NCI-H774 (cell line): Measurements from ENCODE around the gene CABP5.

Experiments
- DNase-seq: peaks from one replicate; lab custom pipeline; 2025; lab: John Stamatoyannopoulos, UW

The CABP5 gene

DNA sequence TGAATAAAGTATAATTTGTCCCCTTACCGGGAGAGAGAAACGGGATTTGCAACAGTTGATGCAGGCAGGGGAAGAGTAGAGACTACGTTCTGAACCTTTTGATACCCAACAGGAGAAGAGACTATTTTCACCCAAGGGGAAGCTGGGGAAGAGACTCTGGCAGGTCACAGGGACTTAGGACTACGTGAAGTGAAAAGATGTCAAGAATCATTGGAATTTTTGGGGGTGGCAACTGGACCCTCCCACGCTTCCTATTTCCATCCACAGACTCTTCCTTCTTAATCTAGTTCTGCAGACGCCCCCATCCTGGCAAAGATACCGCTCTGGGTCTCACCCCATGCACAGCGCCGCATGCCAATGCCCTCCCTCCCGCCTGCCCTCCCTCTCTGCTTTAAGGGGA lies 13.8 kb downstream of the CABP5 start:
- no peak for DNase-seq

DNA sequence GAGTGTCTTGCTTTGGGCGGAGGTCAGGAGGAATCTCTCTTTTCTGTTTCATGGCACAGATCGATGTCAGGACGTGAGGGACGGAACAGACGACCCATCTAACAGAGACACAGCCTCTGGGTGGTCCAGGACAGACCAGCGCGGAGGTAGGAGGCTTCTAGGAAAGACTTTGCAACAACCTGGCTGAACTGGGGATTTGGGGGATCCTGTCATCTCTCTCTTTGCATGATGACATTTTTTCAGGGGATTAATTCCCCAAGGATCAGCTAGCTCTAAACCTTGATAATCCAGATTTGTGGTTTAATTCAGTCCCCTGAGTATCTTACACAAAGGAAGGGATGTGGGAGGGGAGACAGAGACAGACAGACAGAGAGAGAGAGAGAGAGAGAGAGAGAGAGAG lies 14.4 kb downstream of the CABP5 start:
- DNase-seq: no peak

DNA sequence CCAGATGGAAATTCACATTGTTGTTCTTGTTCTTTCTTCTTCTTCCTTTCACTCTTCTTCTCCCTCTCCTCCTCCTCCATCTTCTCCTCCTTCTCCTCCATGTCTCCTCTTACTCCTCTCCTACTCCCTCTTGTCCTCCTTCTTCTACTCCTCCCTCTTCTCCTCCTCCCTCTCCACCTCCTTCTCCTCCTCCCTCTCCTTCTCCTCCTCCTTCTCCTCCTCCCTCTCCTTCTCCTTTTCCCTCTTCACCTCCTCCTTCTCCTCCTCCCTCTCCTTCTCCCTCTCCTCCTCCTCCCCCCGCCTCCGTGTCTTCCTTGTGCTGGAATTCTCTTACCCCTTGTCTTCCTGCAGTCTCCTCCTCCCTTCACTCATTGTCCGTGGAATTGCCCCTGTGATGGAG lies 18.4 kb downstream of the CABP5 start:
- no peak for DNase-seq

DNA sequence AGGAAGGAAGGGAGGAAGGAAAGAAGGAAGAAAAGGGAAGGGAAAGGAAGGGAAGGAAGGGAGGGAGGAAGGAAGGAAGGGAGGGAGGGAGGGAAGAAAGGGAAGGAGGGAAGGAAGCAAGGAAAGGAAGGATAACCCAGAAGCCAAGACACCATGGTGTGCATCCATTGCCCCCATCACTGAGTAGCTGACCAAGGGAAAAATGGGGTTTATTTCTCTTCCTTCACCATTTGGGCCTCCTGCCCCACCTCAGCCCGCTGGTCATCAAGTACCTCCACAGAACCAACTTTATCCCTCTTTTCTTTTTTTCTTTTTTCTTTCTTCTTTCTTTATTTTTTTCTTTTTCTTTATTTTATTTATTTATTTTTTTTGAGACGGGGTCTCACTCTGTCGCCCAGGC lies 20.4 kb downstream of the CABP5 start:
- no peak for DNase-seq

DNA sequence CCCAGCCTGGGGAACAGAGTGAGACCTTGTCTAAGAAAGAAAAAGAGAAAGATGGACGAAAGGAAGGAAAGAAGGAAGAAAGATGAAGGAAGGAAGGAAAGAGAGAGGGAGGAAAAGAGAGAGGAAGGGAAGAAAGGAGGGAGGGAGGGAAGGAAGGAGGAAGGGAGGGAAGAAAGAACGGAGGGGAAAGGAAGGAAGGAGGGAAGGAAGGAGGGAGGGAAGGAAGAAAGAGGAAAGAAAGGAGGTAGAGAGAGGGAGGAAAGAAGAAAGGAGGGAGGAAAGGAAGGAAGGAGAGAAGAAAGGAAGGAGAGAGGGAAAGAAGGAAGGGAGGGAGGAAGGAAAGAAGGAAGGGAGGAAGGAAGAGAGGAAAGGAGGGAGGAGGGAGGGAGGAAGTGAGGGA lies 20.9 kb downstream of the CABP5 start:
- DNase-seq: no peak

DNA sequence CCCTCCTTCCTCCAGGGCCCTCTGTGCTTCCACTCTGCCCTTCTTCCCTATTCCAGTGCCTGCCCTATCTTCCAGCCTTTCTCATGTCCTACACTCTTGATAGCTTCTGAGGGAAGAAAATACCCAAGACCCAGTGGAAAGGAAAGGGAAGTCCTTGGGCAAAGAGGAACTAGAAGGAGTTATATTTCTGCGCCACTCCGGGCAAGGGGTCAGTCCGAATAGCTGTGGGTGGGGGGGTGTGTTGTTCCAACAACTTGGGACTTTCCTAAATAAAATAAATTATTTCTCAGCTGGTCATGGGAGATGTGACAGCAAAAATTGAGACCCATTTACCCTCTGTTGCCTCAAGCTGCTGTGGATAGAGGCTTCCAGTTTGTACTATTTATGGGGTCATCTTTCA lies 23.2 kb downstream of the CABP5 start:
- DNase-seq: no peak

DNA sequence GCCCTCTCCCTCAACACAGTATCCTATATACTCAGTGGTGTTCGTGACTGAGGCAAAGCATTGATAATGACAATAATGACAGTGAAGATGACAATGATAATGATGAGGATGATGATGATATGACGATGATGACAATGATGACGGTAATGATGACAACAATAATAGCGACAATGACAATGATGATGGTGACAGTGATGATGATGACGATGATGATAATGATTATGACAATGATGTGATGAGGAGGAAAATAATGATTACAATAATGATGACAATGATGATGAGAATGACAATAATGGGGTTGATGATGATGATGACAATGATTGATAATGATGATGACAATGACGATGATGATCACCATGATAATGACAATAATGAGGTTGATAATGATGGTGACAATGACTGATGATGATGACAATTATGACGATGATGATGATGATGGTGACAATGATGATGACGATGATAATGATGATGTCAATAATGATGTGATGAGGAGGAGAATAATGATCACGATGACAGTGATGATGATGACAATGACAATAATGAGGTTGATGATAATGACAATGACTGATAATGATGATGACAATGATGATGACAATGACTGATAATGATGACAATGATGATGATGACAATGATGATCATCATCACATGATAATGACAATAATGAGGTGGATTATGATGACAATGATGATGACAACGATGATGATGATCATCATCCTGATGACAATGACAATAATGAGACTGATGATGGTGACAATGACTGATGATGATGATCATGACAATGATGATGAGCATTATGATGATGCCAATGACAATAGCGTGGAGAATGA lies 32.7 kb downstream of the CABP5 start:
- no peak for DNase-seq

DNA sequence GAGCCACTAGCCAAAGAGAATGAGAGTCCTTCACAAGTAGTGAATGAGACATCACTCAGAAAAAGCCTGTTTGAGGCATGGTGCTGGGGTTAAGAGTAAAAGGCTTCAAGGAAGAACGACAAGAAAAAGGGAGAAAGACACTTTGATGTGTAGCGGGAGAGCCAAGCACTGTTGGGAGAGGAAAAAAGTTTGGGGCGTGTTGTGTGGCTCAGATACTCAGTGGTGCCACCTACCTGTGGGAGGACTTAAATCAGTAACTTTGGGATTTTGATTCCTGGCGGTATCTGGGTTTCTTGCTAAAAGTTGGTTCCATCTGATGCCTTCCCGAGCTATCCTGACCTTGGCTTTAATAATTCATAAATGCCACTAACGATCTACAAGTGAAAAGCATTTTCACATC lies 37.1 kb downstream of the CABP5 start:
- DNase-seq: no peak

DNA sequence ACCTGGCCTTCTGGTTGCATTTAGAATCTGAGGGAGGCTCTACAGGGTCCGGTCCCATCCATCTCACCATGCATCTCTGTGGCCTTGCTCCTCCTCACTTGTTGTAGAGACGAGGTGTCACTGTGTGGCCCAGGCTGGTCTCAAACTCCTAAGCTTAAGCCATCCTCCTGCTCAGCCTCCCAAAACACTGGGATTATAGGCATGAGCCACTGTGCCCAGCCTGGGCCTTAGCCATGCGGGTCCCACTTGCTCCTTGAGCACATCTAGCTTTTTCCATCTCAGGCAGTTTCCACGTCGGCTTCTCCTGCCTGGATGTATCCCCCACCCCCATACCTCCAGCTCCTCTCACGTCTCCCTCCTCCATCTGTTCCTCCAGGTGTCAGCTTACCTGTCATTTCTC lies 39.6 kb downstream of the CABP5 start:
- no peak for DNase-seq

DNA sequence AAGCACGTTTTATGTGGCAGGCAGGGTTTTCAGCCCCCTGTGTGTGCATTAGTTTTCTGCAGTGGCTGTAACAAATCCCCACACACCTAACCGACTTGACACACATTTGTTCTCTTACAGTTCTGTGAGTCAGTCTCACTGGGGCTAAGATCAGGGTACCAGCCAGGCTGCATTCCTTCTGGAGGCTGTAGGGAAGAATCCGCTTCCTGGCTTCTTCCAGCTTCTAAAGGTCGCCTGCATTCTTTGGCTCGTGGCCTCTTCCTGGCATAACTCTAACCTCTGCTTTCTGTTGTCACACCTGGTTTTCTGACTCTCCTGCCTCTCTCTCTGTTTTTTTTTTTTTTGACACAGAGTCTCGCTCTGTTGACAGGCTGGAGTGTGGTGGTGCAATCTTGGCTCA lies 43.0 kb downstream of the CABP5 start:
- DNase-seq: no peak

DNA sequence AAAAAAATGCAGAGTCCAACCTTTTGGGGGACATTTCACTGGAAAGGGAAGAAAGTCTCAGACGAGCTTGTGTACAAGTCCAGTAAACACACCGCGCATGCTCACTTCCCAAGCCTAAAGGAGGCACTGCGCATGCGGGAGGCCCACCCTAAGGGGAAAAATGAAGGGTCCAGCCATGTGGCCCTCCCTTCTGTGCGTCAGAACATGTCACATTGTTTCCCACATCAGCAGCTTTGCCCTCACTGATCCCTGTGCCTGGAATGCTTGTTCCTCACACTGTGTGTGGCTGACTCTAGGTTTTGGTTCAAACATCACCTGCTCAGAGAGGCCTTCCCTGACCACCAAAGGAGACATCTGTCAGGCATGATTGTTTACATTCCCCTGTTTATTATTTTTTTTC lies 45.1 kb downstream of the CABP5 start:
- DNase-seq: no peak

DNA sequence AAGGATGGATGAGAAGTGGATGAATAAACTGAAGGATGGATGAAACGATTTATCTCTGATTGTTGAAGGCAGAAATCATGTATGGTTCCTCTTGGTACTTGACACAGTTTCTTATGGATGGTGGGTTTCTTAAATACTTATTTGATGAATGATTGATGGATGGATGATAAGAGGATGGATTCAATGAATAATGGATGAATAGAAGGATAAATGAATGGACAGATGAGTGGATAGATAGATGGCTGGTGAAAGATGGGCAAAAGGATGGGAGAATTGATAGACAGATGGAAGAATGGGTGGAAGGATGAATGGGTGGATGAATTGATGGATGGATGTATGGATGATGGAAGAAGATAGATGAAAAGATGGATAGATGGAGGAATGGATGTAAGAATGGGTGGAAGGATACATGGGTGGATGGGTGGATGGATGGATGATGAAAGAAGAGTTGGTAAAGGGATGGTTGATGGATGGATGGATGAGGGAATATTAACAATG lies 47.6 kb downstream of the CABP5 start:
- no peak for DNase-seq

DNA sequence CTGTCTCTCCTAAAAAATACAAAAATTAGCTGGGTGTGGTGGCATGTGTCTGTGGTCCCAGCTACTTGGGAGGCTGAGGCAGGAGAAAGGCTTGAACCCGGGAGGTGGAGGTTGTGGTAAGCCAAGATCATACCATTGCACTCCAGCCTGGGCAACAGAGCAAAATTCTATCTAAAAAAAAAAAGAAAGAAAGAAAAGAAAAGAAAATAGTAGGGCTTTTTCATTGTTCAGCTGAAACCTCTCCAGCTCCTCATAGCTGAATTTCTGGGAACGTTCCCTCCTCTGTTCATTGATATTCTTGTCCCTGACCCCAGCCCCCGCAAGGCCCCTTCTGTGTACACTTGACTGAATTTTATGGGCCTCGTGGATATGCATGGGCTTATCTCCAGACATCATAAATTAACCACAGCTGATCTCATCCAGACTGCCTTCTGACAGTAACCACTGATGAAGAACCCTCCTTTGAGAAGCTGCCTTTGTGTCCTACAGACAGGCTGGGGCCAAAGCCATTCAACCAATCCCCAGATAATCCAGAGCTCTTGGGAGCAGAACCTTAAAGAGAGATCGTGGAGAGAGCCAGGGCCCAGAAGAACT lies 49.6 kb downstream of the CABP5 start, which contains the start of gene ELSPBP1:
ELSPBP1 (plus strand) TSS at position 424 of the 594 bp plus-strand sequence. CDS start 14,036 bp downstream, outside the sequence.
- DNase-seq: no peak

DNA sequence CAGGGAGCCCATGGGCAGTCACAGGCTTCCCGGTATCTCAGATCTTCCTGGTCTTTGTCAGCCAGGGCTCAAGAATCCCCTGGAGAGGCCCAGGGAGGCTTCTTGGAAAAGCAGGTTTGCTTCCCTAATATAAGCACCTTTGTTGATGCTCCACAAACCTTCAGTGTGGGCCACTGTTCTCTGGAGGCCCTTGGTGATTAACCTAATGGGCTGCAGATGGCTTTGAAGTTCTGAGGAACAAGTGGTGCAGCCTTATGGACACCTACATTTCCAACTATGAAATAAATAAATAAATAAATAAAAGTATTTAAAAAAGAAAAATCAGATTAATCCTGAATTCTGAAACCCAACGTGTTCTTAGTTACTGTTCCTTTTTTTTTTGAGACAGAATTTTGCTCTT lies 51.8 kb downstream of the CABP5 start, which contains the start of gene BSPH1:
BSPH1 (minus strand) TSS at position 101 of the 400 bp plus-strand sequence; CDS start at position 12, 89 bp downstream.
- DNase-seq: no peak

DNA sequence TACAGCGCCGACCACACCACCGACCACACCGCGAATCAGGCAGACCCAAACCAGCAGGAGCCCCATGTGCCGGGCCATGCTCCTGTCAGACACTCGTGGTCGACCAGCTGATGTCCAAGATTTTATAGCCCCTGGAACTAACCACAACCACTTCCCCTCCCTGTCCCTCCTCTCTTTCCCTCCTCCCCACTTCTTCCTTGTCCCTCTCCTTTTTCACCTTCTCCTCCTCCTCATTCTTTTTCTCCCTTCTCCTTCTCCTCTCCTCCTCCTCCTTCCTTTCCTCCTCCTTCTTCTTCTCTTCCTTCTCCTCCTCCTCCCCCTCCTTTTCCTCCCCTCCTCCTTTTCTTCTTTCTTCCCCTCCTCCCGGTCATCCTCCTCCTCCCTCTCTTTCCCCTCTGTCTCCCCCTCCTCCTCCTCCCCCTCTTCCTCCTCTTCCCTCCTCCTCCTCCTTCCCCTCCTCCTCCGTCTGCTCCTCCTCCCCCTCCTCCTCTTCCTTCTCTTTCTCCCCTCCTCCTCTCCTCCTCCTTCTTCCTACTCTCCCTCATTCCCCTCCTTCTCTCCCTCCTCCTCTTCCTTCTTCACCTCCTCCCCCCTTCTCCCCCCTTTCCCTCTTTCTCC lies 52.6 kb downstream of the CABP5 start:
- no peak for DNase-seq
